Liver (tissue), 9 donors: Measurements from ENCODE around the gene TNS1. TPM values are rescaled to one million over a fixed set of nuclear protein-coding genes. Genes with fewer than 3 reads are reported as not detected.

Experiments
- DNase-seq: peaks from one replicate; pipeline ENCODE4 v3.0.0-alpha.2; 2017; ENCODE audit warnings: low spot score
- H3K27ac ChIP-seq, 2 donors: one replicate each; pipeline ENCODE4 v1.7.0; 2013; ENCODE audit warnings: inconsistent platforms in 2 of 2, low read length in 2 of 2, control low read depth in 1 of 2, low read depth in 1 of 2, mild to moderate bottlenecking in 1 of 2
- H3K27me3 ChIP-seq, 4 donors: one replicate each; pipeline versions ENCODE4 v1.6.1 to v1.7.0; 2013; ENCODE audit warnings: low read length in 3 of 4, inconsistent platforms in 1 of 4, mild to moderate bottlenecking in 1 of 4, moderate library complexity in 1 of 4; ENCODE audit not compliant: control insufficient read depth in 4 of 4, insufficient read depth in 4 of 4
- H3K36me3 ChIP-seq, 4 donors: one replicate each; pipeline versions ENCODE4 v1.6.1 to v1.7.0; 2013; ENCODE audit warnings: low read length in 3 of 4, mild to moderate bottlenecking in 3 of 4, low read depth in 1 of 4, moderate library complexity in 1 of 4; ENCODE audit not compliant: control insufficient read depth in 4 of 4, insufficient read depth in 3 of 4
- H3K4me1 ChIP-seq, 4 donors: one replicate each; pipeline versions ENCODE4 v1.6.1 to v1.7.0; 2013; ENCODE audit warnings: low read length in 3 of 4, mild to moderate bottlenecking in 3 of 4, moderate library complexity in 1 of 4; ENCODE audit not compliant: control insufficient read depth in 4 of 4, insufficient read depth in 4 of 4
- H3K4me3 ChIP-seq, 3 donors: one replicate each; pipeline versions ENCODE4 v1.6.1 to v1.7.0; 2013; ENCODE audit warnings: low read length in 3 of 3, control low read depth in 1 of 3, low read depth in 1 of 3, mild to moderate bottlenecking in 1 of 3
- H3K9ac ChIP-seq, 2 donors: one replicate each; pipeline ENCODE4 v1.7.0; 2013; ENCODE audit warnings: low read length in 2 of 2, mild to moderate bottlenecking in 2 of 2, moderate library complexity in 2 of 2, control low read depth in 1 of 2, low read depth in 1 of 2
- H3K9me3 ChIP-seq, 4 donors: one replicate each; pipeline versions ENCODE4 v1.6.1 to v1.7.0; 2013; ENCODE audit warnings: low read length in 3 of 4; ENCODE audit not compliant: control insufficient read depth in 4 of 4
- ATF3 ChIP-seq: IDR thresholded peaks from 2 replicates; pipeline ENCODE4 v1.6.1; 2016; ENCODE audit warnings: antibody characterized with exemption
- CTCF ChIP-seq: fragments of 150-350 bp; IDR thresholded peaks from 2 replicates; pipeline ENCODE4 v1.5.1; 2017; ENCODE audit warnings: improper control_type of control experiment, low read depth, low read length; ENCODE audit not compliant: missing input control
- EGR1 ChIP-seq, 2 donors: IDR thresholded peaks; 2 replicates each; pipeline ENCODE4 v1.6.1; 2016 to 2018; ENCODE audit warnings: antibody characterized with exemption in 2 of 2, low read depth in 2 of 2
- FOXA2 ChIP-seq: IDR thresholded peaks from 2 replicates; pipeline ENCODE4 v1.6.1; 2016; ENCODE audit warnings: antibody characterized with exemption
- GABPA ChIP-seq, 2 donors: IDR thresholded peaks in 1 of 2; conservative IDR thresholded peaks in 1 of 2; 2 replicates each; pipeline ENCODE4 v1.6.1; 2016; ENCODE audit warnings: antibody characterized with exemption in 2 of 2, mild to moderate bottlenecking in 1 of 2, moderate library complexity in 1 of 2
- HNF4A ChIP-seq, 2 donors: conservative IDR thresholded peaks; 2 replicates each; pipeline ENCODE4 v1.6.1; 2016; ENCODE audit warnings: antibody characterized with exemption in 2 of 2, mild to moderate bottlenecking in 2 of 2
- JUND ChIP-seq, 2 donors: IDR thresholded peaks; 2 replicates each; pipeline ENCODE4 v1.6.1; 2016; ENCODE audit warnings: antibody characterized with exemption in 2 of 2
- NR2F2 ChIP-seq: IDR thresholded peaks from 2 replicates; pipeline ENCODE4 v1.6.1; 2016; ENCODE audit warnings: antibody characterized with exemption
- RAD21 ChIP-seq, 2 donors: IDR thresholded peaks; 2 replicates each; pipeline ENCODE4 v1.6.1; 2016; ENCODE audit warnings: antibody characterized with exemption in 2 of 2, mild to moderate bottlenecking in 2 of 2
- RXRA ChIP-seq, 2 donors: IDR thresholded peaks; 2 replicates each; pipeline ENCODE4 v1.6.1; 2017 to 2018; ENCODE audit warnings: antibody characterized with exemption in 2 of 2, mild to moderate bottlenecking in 1 of 2
- SP1 ChIP-seq: IDR thresholded peaks from 2 replicates; pipeline ENCODE4 v1.6.1; 2018; ENCODE audit warnings: antibody characterized with exemption, mild to moderate bottlenecking
- TAF1 ChIP-seq: conservative IDR thresholded peaks from 2 replicates; pipeline ENCODE4 v1.6.1; 2016; ENCODE audit warnings: antibody characterized with exemption, mild to moderate bottlenecking
- ZBTB33 ChIP-seq: IDR thresholded peaks from 2 replicates; pipeline ENCODE4 v1.6.1; 2016; ENCODE audit warnings: antibody characterized with exemption
- WGBS: extraction: QIAGEN DNeasy Blood & Tissue Kit; methylation state at CpG from one replicate; pipeline ENCODE4 v1.1.7; 2013; 5-methylcytosine and 5-hydroxymethylcytosine counted together
- polyA plus RNA-seq, 2 donors: library from polyadenylated mRNA; stranded (reverse) in 1 of 2; unstranded in 1 of 2; fragments of 200-250 nt in 1 of 2; fragments of >200 nt in 1 of 2; fragmentation: Nextera tagmentation in 1 of 2; extraction: Ambion mirVana in 1 of 2; gene quantifications; one replicate each; pipeline versions ENCODE4 v1.2.1 to v1.2.3, GENCODE V29; 2013 to 2015
- total RNA-seq, 2 donors: library from RNA; depleted of rRNA; stranded (reverse); fragments of >200 nt; gene quantifications; one replicate each; pipeline ENCODE4 v1.2.3, GENCODE V29; 2014
- donor health status: healthy.
- donor health status: healthy.
- donor health status: healthy.
- donor health status: healthy.
- donor health status: healthy.

The TNS1 gene
- total and polyA plus RNA-seq, 4 donors: 16.3 to 128 (median 57.3) TPM

- TF ChIP-seq SP1 (peak; percentile 42), NR2F2 (no peak), GABPA (IDR thresholded peaks at IDR 0.05 in 1 of 2, conservative IDR thresholded peaks at IDR 0.05 in 1 of 2) (no peak), ZBTB33 (no peak)
Observed at GRCh38 chr2:217934321-217935131, 68.3 kb downstream of the TNS1 start (continued).

GRCh38 chr2:217933617-217933993 is 69.2 kb downstream of the TNS1 start:
- Histone ChIP-seq H3K4me1 (peaks cover 40 to 98% (median 85%) of the 10 kb centered on the region in 4 donors), H3K27ac (peak overlapping the region; percentile 95 to 99), H3K9me3 (no peaks in the 10 kb centered on the region), H3K27me3 (no peaks in the 10 kb centered on the region), H3K4me3 (no peak overlapping the region), H3K36me3 (no peaks in the 10 kb centered on the region), H3K9ac (peak overlapping the region; percentile 35 to 46)
- WGBS: 60% methylated on average over 3 of the region's 3 CpGs
- TF ChIP-seq JUND (IDR thresholded peaks at IDR 0.05): no peak
- TF ChIP-seq FOXA2: no peak
- no peak for TF ChIP-seq RAD21 (IDR thresholded peaks at IDR 0.05)
- no peak for TF ChIP-seq EGR1 (IDR thresholded peaks at IDR 0.05; ENCODE audit: low read depth in 2 of 2)
- TF ChIP-seq TAF1: no peak
- no peak for TF ChIP-seq ATF3
- no peak for TF ChIP-seq HNF4A (conservative IDR thresholded peaks at IDR 0.05)
- no peak for DNase-seq

- no peaks in the 10 kb centered on the region for H3K36me3 ChIP-seq
- H3K9ac ChIP-seq: peak overlapping the region; percentile 35 to 46
- no peaks in the 10 kb centered on the region for H3K27me3 ChIP-seq
- H3K27ac ChIP-seq: peak overlapping the region; percentile 95 to 99
- H3K4me3 ChIP-seq: no peak overlapping the region
- peaks cover 43 to 98% (median 83%) of the 10 kb centered on the region in 4 donors for H3K4me1 ChIP-seq
- TF ChIP-seq RAD21 (IDR thresholded peaks at IDR 0.05) (peak; percentile 9 to 13), GABPA (IDR thresholded peaks at IDR 0.05 in 1 of 2, conservative IDR thresholded peaks at IDR 0.05 in 1 of 2) (no peak), SP1 (no peak), ATF3 (no peak), CTCF (no peak), ZBTB33 (no peak), NR2F2 (peak; percentile 77), HNF4A (conservative IDR thresholded peaks at IDR 0.05) (peak; percentile 11 to 43), RXRA (IDR thresholded peaks at IDR 0.05) (peak in 1 of 2 donors; percentile 25), FOXA2 (no peak)
- no peak for DNase-seq
- H3K9me3 ChIP-seq: no peaks in the 10 kb centered on the region
- 48% methylated on average over 21 of the region's 21 CpGs for WGBS
Observed at GRCh38 chr2:217932803-217933616, 69.8 kb downstream of the TNS1 start.
